Measurements from ENCODE around the gene SH3BP2.

Gene SH3BP2

GRCh38 chr4:2791518-2792395, 1.1 kb upstream of the SH3BP2 start:
- no peak for DNase-seq

GRCh38 chr4:2792396-2792710, 532 bp upstream of the SH3BP2 start:
- no peak for DNase-seq

GRCh38 chr4:2793586-2794485, 951 bp downstream of the SH3BP2 start:
- no peak for DNase-seq

- peak; percentile 52 for DNase-seq
Observed at GRCh38 chr4:2794486-2795299, 1.8 kb downstream of the SH3BP2 start.

- no peak for DNase-seq
Observed at GRCh38 chr4:2795300-2795892, 2.5 kb downstream of the SH3BP2 start.

- DNase-seq, result no peak
Observed at GRCh38 chr4:2795893-2796848, 3.3 kb downstream of the SH3BP2 start.

GRCh38 chr4:2796849-2797544, 4.1 kb downstream of the SH3BP2 start:
- DNase-seq, result no peak

GRCh38 chr4:2797545-2798305, 4.8 kb downstream of the SH3BP2 start:
- peak; percentile 39 for DNase-seq

GRCh38 chr4:2798399-2799223, 5.7 kb downstream of the SH3BP2 start:
- peak; percentile 47 for DNase-seq

GRCh38 chr4:2799224-2799911, 6.5 kb downstream of the SH3BP2 start:
- DNase-seq, result no peak

GRCh38 chr4:2799971-2800690, 7.2 kb downstream of the SH3BP2 start:
- DNase-seq, result no peak

- DNase-seq, result no peak
Observed at GRCh38 chr4:2800691-2801596, 8.1 kb downstream of the SH3BP2 start.

- no peak for DNase-seq
Observed at GRCh38 chr4:2802618-2803531, 10.0 kb downstream of the SH3BP2 start.

- peak; percentile 73 for DNase-seq
Observed at GRCh38 chr4:2803624-2804448, 11.0 kb downstream of the SH3BP2 start.

All from NCI-H1694 (cell line).